Erythroblast (primary cell): ENCODE results near the gene ELL.

ENCODE experiments used
- GATA1 ChIP-seq: IDR thresholded peaks from 2 replicates; pipeline ENCODE4 v1.6.1; 2011; ENCODE audit warnings: low read depth, mild to moderate bottlenecking, control low read depth, low read length, moderate library complexity
- POLR2A ChIP-seq: IDR thresholded peaks from 2 replicates; pipeline ENCODE4 v1.6.1; 2011; ENCODE audit warnings: mild to moderate bottlenecking, low read length

- TF ChIP-seq POLR2A (no peak), GATA1 (no peak)
Observed at GRCh38 chr19:18514800-18515682, 6.8 kb downstream of the ELL start.
